GM18907 (cell line): Measurements from ENCODE around the gene SRRM1.
"Not testable (repeated sequence)": the region's sequence is repeated elsewhere in the genome, so short reads cannot be mapped to it uniquely, and the experiment has no call there.

Source experiments
- ATAC-seq: cut with Tn5 transposase; IDR thresholded peaks from one replicate; pipeline ENCODE4 v1.9.1; 2021; ENCODE audit warnings: mild to moderate bottlenecking, moderate library complexity; ENCODE audit not compliant: unreplicated experiment

Gene SRRM1

DNA sequence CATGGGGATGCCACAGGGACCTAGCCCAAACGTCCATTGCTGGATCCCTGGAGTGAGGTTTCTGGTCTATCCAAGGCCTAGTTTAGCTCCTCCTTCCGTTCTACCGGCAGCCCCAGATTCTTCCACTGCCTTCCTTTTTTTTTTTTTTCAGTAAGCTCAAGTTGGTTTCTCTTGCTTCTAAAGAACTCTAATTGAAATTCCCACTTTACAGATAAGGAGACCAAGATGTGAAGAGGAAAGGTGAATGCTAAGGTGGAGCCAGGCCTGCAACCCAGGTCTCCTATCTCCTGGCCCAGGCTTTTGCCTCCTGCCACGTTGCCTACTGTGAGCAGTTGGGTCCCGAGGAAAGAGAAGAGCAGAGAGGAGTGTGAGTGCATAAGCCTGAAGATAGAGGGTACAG, 70.6 kb downstream of the SRRM1 start:
- ATAC-seq, result no peak

DNA sequence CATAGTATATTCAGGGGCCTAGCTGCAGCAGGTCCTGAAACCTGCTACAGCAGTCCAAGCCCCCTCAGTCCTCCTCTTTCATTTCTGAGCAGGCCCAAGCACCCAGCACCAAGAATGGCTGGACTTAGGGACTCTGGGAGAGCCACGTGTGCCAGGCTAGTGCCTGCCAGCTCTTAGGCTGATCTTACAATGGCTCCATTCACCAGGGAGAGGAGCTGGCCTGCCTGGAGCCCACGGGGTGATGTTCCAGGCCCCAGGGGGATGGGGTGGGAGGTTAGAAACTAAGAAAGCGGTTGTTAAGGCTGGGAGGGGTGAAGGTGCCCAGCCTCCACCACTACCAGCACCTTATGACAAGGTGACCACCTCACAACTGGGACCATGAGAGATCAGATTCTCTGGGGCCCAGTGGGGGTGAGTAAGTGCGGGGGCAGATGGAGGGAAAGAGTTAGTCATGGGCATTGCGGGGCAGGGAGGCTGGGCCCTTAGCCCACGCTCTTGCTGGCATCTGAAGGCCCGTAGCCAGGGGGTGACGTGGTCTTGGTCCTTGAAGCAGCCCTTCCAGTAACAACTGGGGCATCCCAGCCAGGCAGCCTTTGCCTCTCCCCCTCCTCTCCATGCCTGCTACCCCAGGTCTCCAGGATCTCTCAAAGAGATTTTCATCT, 71.9 kb downstream of the SRRM1 start:
- no peak for ATAC-seq

DNA sequence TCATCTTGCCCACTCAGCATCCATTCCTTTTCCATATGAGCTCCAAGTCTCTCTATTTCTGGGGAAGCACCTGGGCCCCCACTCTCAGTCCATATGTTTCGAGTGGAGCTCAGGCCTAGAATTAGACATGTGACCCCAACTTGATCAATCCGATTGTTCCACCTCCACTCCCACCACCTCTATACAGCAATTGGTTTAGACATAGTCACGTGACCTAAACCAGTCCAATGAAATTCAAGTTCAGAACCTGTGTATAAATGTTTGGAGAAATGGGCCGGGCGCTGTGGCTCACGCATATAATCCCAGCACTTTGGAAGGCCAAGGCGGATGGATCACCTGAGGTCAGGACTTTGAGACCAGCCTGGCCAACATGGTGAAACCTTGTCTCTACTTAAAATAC, 72.6 kb downstream of the SRRM1 start:
- no peak for ATAC-seq

DNA sequence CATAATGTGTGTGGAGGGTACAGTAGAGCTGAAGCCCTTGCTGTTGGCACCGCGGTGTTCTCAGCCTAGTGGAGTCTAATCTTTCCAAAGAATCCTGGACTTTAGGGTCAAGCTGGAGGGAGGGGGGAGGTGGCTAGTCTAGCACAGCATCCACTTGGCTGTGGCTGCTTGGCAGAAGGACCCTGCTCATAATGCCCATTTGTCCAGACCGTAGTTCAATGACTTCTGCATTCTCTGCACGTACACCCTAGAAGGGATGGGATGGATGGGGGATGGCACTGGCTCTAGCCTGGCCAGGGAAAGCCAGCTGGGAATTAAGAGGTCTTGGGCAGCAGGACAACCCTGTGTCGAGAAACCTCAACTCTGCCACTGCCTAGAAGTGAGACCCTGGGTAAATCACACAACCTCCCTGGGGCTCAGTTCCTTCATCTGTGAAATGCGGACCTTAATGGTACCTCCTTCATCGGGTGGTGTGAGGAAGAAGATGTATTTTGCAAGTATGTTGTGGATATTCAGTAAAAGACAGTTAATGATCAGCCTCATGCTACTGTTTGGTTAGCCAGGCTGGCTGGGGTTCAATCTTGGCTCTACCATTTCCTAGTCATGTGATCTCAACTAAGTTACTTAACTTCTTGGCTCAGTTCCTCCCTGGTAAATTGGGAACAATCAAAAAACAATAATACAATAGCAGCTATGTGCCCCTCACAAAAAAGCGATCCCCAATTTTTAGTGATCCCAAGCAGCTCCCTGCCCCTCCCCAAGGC, 75.0 kb downstream of the SRRM1 start:
- no peak for ATAC-seq

DNA sequence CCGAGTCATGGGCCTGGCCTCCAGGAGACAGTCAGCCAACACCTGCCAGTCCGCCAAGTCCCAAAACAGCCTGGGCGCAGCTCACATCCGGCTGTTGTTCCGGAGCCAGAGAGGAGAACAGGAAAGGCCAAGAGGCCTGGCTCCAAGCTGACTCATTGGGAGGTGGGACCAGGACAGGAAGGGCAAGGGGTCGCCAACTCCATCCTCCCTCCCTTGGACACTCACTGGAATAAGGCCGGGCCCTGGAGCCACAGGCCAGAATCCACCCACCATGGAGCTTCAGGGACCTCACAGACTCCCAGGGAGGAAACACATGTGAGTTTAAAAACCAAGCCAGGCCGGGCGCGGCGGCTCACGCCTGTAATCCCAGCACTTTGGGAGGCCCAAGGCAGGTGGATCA, 77.0 kb downstream of the SRRM1 start:
- ATAC-seq, result no peak

DNA sequence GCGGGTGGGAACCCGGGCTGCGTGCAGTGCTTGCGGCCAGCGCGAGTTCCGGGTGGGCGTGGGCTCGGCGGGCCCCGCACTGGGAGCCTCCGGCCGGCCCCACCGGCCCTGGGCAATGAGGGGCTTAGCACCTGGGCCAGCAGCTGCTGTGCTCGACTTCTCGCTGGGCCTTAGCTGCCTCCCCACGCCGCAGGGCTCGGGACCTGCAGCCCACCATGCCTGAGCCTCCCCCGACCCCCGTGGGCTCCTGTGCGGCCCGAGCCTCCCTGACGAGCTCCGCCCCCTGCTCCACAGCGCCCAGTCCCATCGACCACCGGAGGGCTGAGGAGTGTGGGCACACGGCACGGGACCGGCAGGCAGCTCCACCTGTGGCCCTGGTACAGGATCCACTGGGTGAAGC, 78.4 kb downstream of the SRRM1 start:
- ATAC-seq, result no peak

DNA sequence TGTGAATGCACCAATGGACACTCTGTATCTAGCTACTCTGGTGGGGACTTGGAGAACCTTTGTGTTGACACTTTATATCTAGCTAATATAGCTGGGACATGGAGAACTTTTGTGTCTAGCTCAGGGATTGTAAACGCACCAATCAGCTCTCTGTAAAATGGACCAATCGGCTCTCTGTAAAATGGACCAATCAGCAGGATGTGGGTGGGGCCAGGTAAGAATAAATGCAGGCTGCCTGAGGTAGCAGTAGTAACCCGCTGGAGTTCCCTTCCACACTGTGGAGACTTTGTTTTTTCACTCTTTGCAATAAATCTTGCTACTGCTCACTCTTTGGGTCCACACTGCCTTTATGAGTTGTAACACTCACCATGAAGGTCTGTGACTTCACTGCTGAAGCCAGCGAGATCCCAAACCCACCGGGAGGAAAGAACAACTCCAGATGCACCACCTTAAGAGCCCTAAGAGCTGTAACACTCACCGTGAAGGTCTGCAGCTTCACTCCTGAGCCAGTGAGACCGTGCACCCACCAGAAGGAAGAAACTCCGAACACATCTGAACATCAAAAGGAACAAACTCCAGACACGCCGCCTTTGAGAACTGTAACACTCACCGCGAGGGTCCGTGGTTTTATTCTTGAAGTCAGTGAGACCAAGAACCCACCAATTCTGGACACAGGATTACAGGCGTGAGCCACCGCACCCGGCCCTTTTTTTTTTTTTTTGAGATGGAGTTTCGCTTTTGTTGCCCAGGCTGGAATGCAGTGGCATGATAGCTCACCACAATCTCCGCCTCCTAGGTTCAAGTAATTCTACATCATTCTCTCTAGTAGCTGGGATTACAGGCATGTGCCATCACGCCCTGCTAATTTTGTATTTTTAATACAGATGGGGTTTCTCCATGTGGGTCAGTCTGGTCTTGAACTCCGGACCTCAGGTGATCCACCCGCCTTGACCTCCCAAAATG, 79.3 kb downstream of the SRRM1 start:
- ATAC-seq, result not testable (repeated sequence)
